Stimulated activated CD4-positive, alpha-beta T cell treated with anti-CD3 and anti-CD28 coated beads, TNF-alpha, amount 100 ng/mL, for 48 hours (primary cell): ENCODE results near the gene STX1B.

ENCODE experiments used
- DNase-seq, 3 donors: peaks; one replicate each; pipeline ENCODE4 v3.0.0-alpha.2; 2020; ENCODE audit warnings: low read depth in 3 of 3

The STX1B gene

GRCh38 chr16:30979170-30980022, 31.0 kb downstream of the STX1B start:
- DNase-seq = no peak

- no peak for DNase-seq
Measured at GRCh38 chr16:30977502-30977901, 32.9 kb downstream of the STX1B start.

GRCh38 chr16:30976486-30976885, 34.0 kb downstream of the STX1B start:
- no peak for DNase-seq

GRCh38 chr16:30974348-30974747, 36.1 kb downstream of the STX1B start:
- no peak for DNase-seq

- DNase-seq = no peak
Measured at GRCh38 chr16:30972872-30973271, 37.6 kb downstream of the STX1B start.

- DNase-seq = no peak
Measured at GRCh38 chr16:30971298-30971697, 39.1 kb downstream of the STX1B start.

- no peak for DNase-seq
Measured at GRCh38 chr16:30969246-30969842, 41.1 kb downstream of the STX1B start.

- DNase-seq = no peak
Measured at GRCh38 chr16:30967795-30968194, 42.6 kb downstream of the STX1B start.

- no peak for DNase-seq
Measured at GRCh38 chr16:30966033-30966619, 44.3 kb downstream of the STX1B start.

- DNase-seq = no peak
Measured at GRCh38 chr16:30965436-30965835, 45.0 kb downstream of the STX1B start.

GRCh38 chr16:30964574-30965226, 45.7 kb downstream of the STX1B start:
- DNase-seq = no peak

GRCh38 chr16:30963925-30964511, 46.4 kb downstream of the STX1B start:
- DNase-seq = no peak

- no peak for DNase-seq
Measured at GRCh38 chr16:30961384-30961783, 49.1 kb downstream of the STX1B start.

GRCh38 chr16:30958175-30959079, 52.0 kb downstream of the STX1B start:
- DNase-seq = peak in 1 of 3 donors; percentile 34

GRCh38 chr16:30957456-30958174, 52.8 kb downstream of the STX1B start, which contains the start of gene SETD1A:
SETD1A (plus strand) TSS chr16:30957754; CDS start chr16:30958732, 978 bp downstream.
- peak; percentile 93 to 99 (median 96) for DNase-seq

- DNase-seq = peak; percentile 88 to 93 (median 90)
Measured at GRCh38 chr16:30956601-30957455, 53.6 kb downstream of the STX1B start.

- DNase-seq = no peak
Measured at GRCh38 chr16:30954993-30955392, 55.4 kb downstream of the STX1B start.

GRCh38 chr16:30953511-30954124, 56.8 kb downstream of the STX1B start:
- peak; percentile 30 to 49 (median 46) for DNase-seq

GRCh38 chr16:30953111-30953510, 57.3 kb downstream of the STX1B start:
- DNase-seq = no peak
